Stomach (tissue), 4 donors: Measurements from ENCODE around the gene CCDC107.

Source experiments
- CTCF ChIP-seq, 7 experiments: fragments of 450-650 bp in 4 of 7; fragments of 200-600 bp in 3 of 7; sonication (generic) in 3 of 7; IDR thresholded peaks; one replicate each; pipeline ENCODE4 v1.5.1; 2016 to 2019; ENCODE audit warnings: antibody characterized with exemption in 7 of 7, control low read depth in 2 of 7, mild to moderate bottlenecking in 1 of 7
- POLR2AphosphoS5 ChIP-seq, 3 donors: sonication (generic); formaldehyde crosslinking; IDR thresholded peaks; one replicate each; pipeline ENCODE4 v1.6.1; 2016; ENCODE audit warnings: antibody characterized with exemption in 3 of 3

- no peak for TF ChIP-seq CTCF (IDR thresholded peaks at IDR 0.05)
- TF ChIP-seq POLR2AphosphoS5 (IDR thresholded peaks at IDR 0.05), result no peak
Measured at GRCh38 chr9:35705372-35705771, 47.3 kb downstream of the CCDC107 start.
